GM19463 (cell line): ENCODE results near the gene COX6B2.
"Not testable (repeated sequence)": the region's sequence is repeated elsewhere in the genome, so short reads cannot be mapped to it uniquely, and the experiment has no call there.

Experiments used
- ATAC-seq: cut with Tn5 transposase; IDR thresholded peaks from one replicate; pipeline ENCODE4 v1.9.1; 2021; ENCODE audit warnings: mild to moderate bottlenecking, moderate library complexity; ENCODE audit not compliant: unreplicated experiment

COX6B2 gene, protein sequence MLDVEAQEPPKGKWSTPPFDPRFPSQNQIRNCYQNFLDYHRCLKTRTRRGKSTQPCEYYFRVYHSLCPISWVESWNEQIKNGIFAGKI

GRCh38 chr19:55354698-55355212, at the start of gene COX6B2:
COX6B2 (minus strand) TSS chr19:55354719; CDS start chr19:55354521, 198 bp downstream.
- ATAC-seq: no peak

DNA sequence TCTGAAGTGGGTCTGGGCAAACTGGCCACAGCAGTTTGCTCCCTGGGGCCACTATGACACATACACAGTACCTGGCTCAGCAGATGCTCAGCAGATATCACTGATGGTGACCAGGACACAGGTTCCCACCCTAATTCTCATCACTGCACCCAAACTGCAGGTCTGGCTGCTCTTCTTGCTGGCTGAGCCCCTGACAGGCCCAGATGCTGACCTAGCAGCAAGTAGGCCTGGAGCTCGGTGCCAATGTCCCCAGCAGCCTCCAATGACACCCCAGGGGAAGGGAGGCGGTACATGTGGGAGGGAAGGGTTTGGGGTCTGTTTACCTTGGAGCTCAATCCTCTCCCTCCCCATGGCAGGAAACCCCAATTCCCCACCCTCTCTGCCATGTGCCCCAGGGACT, 48.0 kb upstream of the COX6B2 start:
- ATAC-seq: no peak

DNA sequence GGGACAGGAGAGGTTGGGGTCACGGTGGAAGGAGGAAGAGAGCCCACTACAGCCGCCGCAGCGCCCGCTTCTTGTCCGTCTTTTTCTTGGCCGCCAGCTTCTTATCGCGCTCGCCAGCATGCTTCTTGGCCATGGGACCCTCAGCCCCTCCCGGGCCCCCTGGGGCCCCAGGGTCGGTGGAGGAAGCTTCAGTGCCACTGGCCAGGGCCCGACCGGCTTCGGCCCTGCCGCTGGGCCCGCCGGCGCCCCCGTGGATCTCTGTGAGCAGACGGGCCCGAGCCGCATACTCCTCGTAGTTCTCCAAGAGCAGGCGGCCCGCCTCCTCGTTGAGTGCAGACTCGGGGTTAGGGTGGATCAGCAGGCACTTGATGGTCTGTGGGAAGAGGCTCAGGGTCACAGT, 46.9 kb upstream of the COX6B2 start:
- ATAC-seq: not testable (repeated sequence)

DNA sequence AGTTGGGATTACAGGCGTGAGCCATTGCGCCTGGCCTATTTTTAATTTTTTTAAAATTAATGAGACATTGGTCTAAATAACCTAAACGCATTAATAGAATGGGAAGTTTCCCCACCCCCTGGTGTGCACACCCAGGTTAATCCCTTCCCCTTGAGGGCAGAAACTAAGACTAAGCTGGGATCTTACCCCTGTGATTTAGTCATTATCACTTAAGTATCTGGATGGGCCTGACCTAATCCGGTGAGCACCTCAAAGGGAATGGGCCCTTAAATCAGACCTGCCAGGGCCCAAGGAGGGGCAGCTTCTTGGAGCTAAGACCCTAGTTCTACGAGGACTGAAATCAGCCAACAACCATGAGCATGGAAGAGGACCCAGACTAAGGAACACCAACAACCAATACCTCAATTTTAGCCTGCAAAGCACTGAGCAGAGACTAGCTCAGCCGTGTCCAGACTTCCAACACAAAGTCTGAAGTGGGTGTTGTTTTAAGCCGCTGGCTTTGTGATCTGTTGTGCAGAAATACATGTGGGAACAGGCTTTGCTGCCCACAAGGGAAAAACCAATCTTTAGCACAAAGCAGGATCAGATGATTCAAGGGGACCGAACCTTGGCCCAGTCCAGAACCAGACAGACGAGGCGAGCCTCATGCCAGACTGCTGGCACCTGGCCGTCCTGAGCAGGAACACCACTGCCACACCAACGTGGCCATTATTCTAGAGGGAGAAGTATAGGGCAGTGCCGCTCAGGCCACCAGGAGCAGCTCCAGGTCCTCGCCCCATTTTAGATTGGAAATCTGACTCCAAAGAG, 46.0 kb upstream of the COX6B2 start:
- no peak for ATAC-seq

GRCh38 chr19:55398200-55398925, 43.8 kb upstream of the COX6B2 start:
- no peak for ATAC-seq

DNA sequence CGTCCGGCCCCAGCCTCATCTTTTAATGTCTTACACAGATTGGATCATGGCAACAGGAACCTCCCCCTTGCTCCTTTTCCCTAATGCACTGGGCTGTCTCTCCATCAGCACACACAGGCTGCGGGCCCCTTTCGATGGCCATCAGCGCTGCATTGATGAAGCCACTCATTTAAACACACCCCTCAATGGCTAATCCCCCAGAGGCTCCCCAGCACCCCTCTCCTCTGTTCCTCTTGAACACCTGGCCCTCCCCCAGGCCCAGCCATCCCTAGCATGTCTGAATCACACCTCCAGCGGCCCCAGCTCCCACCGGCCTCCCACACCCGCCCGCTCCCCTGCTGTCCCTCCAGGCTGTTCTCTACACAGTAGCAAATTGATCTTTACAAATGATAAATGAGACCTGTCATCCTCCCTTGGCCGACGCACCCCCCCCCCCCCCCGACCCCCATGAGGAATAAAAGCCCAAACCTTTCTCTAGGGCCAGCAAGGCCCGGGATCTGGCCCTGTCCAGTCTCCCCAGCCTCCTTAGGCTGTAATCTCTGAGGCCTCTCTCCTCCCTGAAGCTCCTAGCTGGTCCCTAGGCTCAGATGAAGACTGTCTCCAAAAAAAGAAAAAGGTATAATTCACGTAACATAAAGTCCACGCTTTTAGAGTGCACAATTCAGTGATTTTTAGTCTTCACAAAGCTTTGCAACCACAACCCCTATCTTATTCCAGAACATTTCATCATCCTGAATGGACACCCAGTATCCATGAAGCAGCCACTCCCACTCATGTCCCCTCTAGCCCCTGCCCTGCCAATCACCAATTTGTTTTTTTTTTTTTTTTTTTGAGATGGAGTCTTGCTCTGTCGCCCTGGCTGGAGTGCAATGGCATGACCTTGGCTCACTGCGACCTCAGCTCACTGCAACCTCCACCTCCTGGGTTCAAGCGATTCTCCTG, 38.6 kb upstream of the COX6B2 start:
- ATAC-seq: no peak

GRCh38 chr19:55391702-55392615, 37.4 kb upstream of the COX6B2 start:
- ATAC-seq: no peak

- no peak for ATAC-seq
Observed at GRCh38 chr19:55391191-55391670, 36.7 kb upstream of the COX6B2 start.

GRCh38 chr19:55390461-55390880, 36.0 kb upstream of the COX6B2 start:
- no peak for ATAC-seq

GRCh38 chr19:55389386-55390317, 35.1 kb upstream of the COX6B2 start:
- ATAC-seq: no peak

- ATAC-seq: no peak
Observed at GRCh38 chr19:55387736-55388497, 33.4 kb upstream of the COX6B2 start.

DNA sequence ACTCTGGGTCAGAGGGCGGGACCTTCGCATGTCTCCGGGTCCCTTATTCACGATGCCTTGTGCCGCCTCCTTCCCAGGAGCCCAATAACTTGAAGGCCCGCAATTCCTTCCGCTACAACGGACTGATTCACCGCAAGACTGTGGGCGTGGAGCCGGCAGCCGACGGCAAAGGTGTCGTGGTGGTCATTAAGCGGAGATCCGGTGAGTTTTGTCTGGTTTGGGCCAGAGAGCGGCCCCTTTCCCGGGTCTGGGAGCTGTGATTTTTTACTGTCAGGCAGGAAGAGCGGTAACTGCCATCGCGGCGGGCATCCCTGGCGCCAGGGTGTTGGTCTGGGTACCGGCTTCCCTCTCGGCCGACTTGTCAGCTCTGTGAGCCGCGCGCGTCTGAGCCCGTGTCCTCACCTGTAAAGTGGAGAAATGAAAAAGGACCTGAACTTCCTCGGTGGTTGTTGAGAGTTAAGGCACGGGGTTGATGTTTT, 32.0 kb upstream of the COX6B2 start:
- no peak for ATAC-seq

DNA sequence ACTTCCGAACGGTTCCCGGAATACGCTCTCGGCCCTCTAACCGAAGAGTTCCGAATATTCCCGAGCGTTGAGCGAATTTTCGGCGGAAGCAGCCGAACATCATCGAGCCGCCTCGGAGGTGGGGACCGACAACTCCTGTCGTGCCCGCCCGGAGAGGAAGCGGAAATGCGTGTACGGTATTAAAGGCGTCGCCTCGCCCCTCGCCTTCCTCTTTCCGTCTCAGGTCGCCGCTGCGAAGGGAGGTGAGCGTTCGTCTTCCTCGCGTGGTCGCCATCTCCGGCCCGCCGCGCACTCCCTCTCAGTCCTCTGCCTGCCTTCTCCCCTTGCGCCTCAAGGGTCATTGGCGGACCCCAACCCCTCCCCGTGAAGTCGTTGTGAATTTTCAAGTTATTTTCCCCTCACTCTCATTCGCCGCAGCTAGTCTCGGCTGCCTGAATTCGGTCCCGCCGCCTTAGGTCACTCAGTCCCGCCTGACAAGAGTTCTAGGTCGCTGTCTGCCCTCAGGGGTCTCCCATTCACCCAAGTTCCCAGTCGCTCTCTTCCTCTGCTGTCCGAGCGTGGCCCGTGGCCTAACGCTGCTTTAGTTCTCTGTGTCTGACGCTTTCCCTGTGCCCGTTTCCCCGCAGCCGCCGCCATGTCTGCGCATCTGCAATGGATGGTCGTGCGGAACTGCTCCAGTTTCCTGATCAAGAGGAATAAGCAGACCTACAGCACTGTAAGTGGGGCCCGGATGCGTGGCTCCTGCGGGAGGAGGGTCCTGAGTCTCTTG, 31.4 kb upstream of the COX6B2 start, which contains the start of gene RPL28:
TSS of gene RPL28 (plus strand) at position 209 of the 769 bp plus-strand sequence. CDS start at position 635, 426 bp downstream.
- ATAC-seq: peak; percentile 65

- ATAC-seq: peak; percentile 46
Observed at GRCh38 chr19:55384920-55385723, 30.6 kb upstream of the COX6B2 start.

DNA sequence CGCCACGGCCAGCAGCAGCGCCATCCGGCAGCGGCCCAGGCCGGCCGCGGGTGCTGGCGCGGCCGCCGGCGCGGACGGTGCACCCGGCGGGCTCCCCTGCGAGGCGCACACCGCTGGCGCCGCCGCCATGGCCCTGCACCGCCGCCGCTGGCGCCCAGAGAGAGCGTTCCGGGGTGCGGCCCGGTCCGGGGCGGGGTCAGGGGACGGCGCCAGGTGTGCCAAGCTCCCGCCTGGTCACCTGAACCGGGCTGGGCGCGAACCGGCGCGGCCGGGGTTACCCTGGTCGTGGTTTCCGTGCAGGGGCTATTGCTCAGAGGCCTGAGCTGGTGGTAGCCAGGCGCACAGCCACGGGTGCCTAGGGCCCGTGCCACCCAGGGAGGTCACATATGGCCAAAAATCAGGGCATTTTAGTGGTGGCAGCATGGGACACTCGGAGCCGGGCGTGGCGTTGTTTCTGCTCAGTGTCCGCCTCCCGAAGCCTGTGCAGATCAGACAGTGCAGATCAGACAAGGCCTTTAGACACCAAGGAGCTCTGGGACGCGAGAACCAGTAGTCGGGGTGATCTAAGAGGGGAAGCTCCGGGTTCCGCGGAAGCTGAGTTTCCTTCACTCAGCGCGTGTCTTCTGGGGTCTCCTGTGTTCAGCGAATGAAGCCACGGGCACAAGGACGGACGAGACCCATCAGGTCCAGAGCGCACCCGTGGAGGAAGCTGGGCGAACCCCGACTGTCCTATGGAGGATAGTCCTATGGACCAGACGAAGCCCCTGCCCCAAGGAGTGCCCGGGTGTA, 29.8 kb upstream of the COX6B2 start, which contains the start of gene TMEM238:
TSS of gene TMEM238 (minus strand) at position 162 of the 789 bp plus-strand sequence. CDS start at position 129, 33 bp downstream.
- ATAC-seq: no peak
